K562 (cell line): ENCODE results near the gene CDKN2C. TPM values are rescaled to one million over a fixed set of nuclear protein-coding genes. Genes with fewer than 3 reads are reported as not detected.

Experiments
- ARNT ChIP-seq, 2 experiments: fragments of 450-650 bp; IDR thresholded peaks; 2 replicates each; pipeline ENCODE4 v1.6.1; 2016; ENCODE audit warnings: mild to moderate bottlenecking in 1 of 2
- CTCFL ChIP-seq: IDR thresholded peaks from 2 replicates; pipeline ENCODE4 v1.6.1; 2011; ENCODE audit warnings: borderline replicate concordance, low read depth, mild to moderate bottlenecking, moderate library complexity, low read length; ENCODE audit not compliant: insufficient read depth, poor library complexity, severe bottlenecking
- JUND ChIP-seq, 2 experiments: IDR thresholded peaks; 2 replicates in 1 of 2; 3 replicates in 1 of 2; pipeline ENCODE4 v1.6.1; 2011; ENCODE audit warnings: borderline replicate concordance in 2 of 2, low read depth in 2 of 2, low read length in 2 of 2, improper control_type of control experiment in 1 of 2, missing biosample characterization in 1 of 2, missing genetic modification characterization in 1 of 2, missing genetic modification reagents in 1 of 2
- L3MBTL2 ChIP-seq: fragments of 450-650 bp; IDR thresholded peaks from 2 replicates; pipeline ENCODE4 v1.6.1; 2016; ENCODE audit warnings: mild to moderate bottlenecking, moderate library complexity
- LARP7 ChIP-seq: fragments of 450-650 bp; IDR thresholded peaks from 2 replicates; pipeline ENCODE4 v1.6.1; 2016
- MAZ ChIP-seq, 2 experiments: fragments of 450-650 bp in 1 of 2; sonication (generic) in 1 of 2; formaldehyde crosslinking; IDR thresholded peaks in 1 of 2; conservative IDR thresholded peaks in 1 of 2; 2 replicates each; pipeline versions ENCODE4 v1.4.0 to v1.5.0; 2020; ENCODE audit warnings: mild to moderate bottlenecking in 1 of 2, missing genetic modification reagents in 1 of 2
- MECOM ChIP-seq: fragments of 250-450 bp; sonication (Bioruptor Pico); IDR thresholded peaks from 2 replicates; pipeline ENCODE4 v1.8.0; 2022; ENCODE audit warnings: inconsistent platforms
- POLR3A ChIP-seq: IDR thresholded peaks from 2 replicates; pipeline ENCODE4 v1.6.1; 2011; ENCODE audit warnings: borderline replicate concordance, mild to moderate bottlenecking, moderate library complexity; ENCODE audit not compliant: insufficient read length, insufficient read depth; ENCODE audit errors: extremely low read depth
- RHOXF2B ChIP-seq: fragments of 250-450 bp; sonication (Bioruptor Pico); conservative IDR thresholded peaks from 2 replicates; pipeline ENCODE4 v1.5.1; 2021
- SRSF3 ChIP-seq: fragments of 200-400 bp; formaldehyde crosslinking; IDR thresholded peaks from 2 replicates; pipeline ENCODE4 v1.6.1; 2016; ENCODE audit warnings: mild to moderate bottlenecking, low read length, moderate library complexity; ENCODE audit not compliant: insufficient read depth
- TAF9B ChIP-seq: fragments of 450-650 bp; IDR thresholded peaks from 2 replicates; pipeline ENCODE4 v1.6.1; 2018; ENCODE audit warnings: mild to moderate bottlenecking; ENCODE audit not compliant: partially characterized antibody
- TARDBP ChIP-seq: fragments of 450-650 bp; IDR thresholded peaks from 2 replicates; pipeline ENCODE4 v1.6.1; 2016
- ZNF184 ChIP-seq: sonication (generic); formaldehyde crosslinking; IDR thresholded peaks from 2 replicates; pipeline ENCODE4 v1.5.0; 2020; ENCODE audit warnings: missing genetic modification reagents
- ZNF436 ChIP-seq: fragments of 250-450, 450-650 bp; sonication (Bioruptor Pico); formaldehyde crosslinking; IDR thresholded peaks from 2 replicates; pipeline ENCODE4 v1.7.0; 2020; ENCODE audit warnings: mild to moderate bottlenecking
- polyA plus RNA-seq, 8 experiments: library from polyadenylated mRNA; depleted of rRNA in 4 of 8; stranded (reverse) in 5 of 8; unstranded in 3 of 8; fragments of >200 nt; fragmentation: Nextera tagmentation in 2 of 8; fragmentation: Illumina TruSeq in 1 of 8; extraction: Ambion mirVana in 2 of 8; extraction: Trizol in 1 of 8; gene quantifications; 2 replicates each; pipeline versions ENCODE4 v1.2.1 to v1.2.3, GENCODE V29; 2011 to 2014; ENCODE audit warnings: inconsistent platforms in 1 of 8, missing spikeins in 1 of 8
- total RNA-seq, 7 experiments: library from RNA; depleted of rRNA in 6 of 7; stranded (reverse); fragments of >200 nt in 6 of 7; fragmentation: Illumina TruSeq in 2 of 7; extraction: Trizol in 2 of 7; gene quantifications; 2 replicates each; pipeline versions ENCODE4 v1.2.1 to v1.2.3, GENCODE V29; 2011 to 2021; ENCODE audit warnings: low replicate concordance in 1 of 7
- TF ChIP-seq, protein P1 (sequence below): fragments of 450-650 bp; formaldehyde crosslinking; IDR thresholded peaks from 2 replicates; pipeline ENCODE4 v1.4.0; 2020; ENCODE audit warnings: mild to moderate bottlenecking, moderate library complexity
- TF ChIP-seq, protein P2 (sequence below): fragments of 450-650 bp; IDR thresholded peaks from 2 replicates; pipeline ENCODE4 v1.6.1; 2018; ENCODE audit not compliant: partially characterized antibody
- TF ChIP-seq, protein P3 (sequence below): fragments of 250-450 bp; sonication (Bioruptor Pico); IDR thresholded peaks from 2 replicates; pipeline ENCODE4 v1.8.0; 2022; ENCODE audit warnings: moderate library complexity, mild to moderate bottlenecking, inconsistent platforms
- TF ChIP-seq, protein P4 (sequence below): sonication (generic); IDR thresholded peaks from 2 replicates; pipeline ENCODE4 v1.6.1; 2016

The CDKN2C gene
- total and polyA plus RNA-seq, 9 of the 15 experiments (the other 6 are each of a cell fraction or from before 2014, with no cell fraction given) = 11.9 to 74.3 (median 45.9) TPM

- TF ChIP-seq, protein P1, sequence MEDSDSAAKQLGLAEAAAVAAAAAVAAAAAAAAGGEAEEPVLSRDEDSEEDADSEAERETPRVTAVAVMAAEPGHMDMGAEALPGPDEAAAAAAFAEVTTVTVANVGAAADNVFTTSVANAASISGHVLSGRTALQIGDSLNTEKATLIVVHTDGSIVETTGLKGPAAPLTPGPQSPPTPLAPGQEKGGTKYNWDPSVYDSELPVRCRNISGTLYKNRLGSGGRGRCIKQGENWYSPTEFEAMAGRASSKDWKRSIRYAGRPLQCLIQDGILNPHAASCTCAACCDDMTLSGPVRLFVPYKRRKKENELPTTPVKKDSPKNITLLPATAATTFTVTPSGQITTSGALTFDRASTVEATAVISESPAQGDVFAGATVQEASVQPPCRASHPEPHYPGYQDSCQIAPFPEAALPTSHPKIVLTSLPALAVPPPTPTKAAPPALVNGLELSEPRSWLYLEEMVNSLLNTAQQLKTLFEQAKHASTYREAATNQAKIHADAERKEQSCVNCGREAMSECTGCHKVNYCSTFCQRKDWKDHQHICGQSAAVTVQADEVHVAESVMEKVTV (CRISPR knock-in tag) = 0 out of 2 replicates have a peak, but pooled peaks have one; percentile 29
- no peak for TF ChIP-seq TARDBP
- no peak for TF ChIP-seq MAZ (CRISPR knock-in tag; conservative IDR thresholded peaks at IDR 0.05 in 1 of 2, IDR thresholded peaks at IDR 0.05 in 1 of 2)
- TF ChIP-seq SRSF3 = no peak
- TF ChIP-seq, protein P2, sequence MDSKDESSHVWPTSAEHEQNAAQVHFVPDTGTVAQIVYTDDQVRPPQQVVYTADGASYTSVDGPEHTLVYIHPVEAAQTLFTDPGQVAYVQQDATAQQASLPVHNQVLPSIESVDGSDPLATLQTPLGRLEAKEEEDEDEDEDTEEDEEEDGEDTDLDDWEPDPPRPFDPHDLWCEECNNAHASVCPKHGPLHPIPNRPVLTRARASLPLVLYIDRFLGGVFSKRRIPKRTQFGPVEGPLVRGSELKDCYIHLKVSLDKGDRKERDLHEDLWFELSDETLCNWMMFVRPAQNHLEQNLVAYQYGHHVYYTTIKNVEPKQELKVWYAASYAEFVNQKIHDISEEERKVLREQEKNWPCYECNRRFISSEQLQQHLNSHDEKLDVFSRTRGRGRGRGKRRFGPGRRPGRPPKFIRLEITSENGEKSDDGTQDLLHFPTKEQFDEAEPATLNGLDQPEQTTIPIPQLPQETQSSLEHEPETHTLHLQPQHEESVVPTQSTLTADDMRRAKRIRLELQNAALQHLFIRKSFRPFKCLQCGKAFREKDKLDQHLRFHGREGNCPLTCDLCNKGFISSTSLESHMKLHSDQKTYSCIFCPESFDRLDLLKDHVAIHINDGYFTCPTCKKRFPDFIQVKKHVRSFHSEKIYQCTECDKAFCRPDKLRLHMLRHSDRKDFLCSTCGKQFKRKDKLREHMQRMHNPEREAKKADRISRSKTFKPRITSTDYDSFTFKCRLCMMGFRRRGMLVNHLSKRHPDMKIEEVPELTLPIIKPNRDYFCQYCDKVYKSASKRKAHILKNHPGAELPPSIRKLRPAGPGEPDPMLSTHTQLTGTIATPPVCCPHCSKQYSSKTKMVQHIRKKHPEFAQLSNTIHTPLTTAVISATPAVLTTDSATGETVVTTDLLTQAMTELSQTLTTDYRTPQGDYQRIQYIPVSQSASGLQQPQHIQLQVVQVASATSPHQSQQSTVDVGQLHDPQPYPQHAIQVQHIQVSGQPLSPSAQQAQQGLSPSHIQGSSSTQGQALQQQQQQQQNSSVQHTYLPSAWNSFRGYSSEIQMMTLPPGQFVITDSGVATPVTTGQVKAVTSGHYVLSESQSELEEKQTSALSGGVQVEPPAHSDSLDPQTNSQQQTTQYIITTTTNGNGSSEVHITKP = peak; percentile 80
- no peak for TF ChIP-seq LARP7
- no peak for TF ChIP-seq L3MBTL2
- TF ChIP-seq POLR3A = no peak
- TF ChIP-seq ARNT (IDR thresholded peaks at IDR 0.05) = no peak; a peak in 1 of 4 replicates
- no peak for TF ChIP-seq ZNF184 (CRISPR knock-in tag)
- TF ChIP-seq, protein P3, sequence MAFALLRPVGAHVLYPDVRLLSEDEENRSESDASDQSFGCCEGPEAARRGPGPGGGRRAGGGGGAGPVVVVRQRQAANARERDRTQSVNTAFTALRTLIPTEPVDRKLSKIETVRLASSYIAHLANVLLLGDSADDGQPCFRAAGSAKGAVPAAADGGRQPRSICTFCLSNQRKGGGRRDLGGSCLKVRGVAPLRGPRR (CRISPR knock-in tag) = no peak
- no peak for TF ChIP-seq CTCFL
- no peak for TF ChIP-seq ZNF436 (CRISPR knock-in tag)
- TF ChIP-seq RHOXF2B = no peak
- no peak for TF ChIP-seq JUND (IDR thresholded peaks at IDR 0.05; ENCODE audit: borderline replicate concordance, low read depth, low read length)
- TF ChIP-seq JUND (tag; IDR thresholded peaks at IDR 0.05; ENCODE audit: borderline replicate concordance, low read depth, low read length) = no peak
- TF ChIP-seq MECOM (CRISPR knock-in tag) = no peak
- peak; percentile 52 for TF ChIP-seq TAF9B
- TF ChIP-seq, protein P4, sequence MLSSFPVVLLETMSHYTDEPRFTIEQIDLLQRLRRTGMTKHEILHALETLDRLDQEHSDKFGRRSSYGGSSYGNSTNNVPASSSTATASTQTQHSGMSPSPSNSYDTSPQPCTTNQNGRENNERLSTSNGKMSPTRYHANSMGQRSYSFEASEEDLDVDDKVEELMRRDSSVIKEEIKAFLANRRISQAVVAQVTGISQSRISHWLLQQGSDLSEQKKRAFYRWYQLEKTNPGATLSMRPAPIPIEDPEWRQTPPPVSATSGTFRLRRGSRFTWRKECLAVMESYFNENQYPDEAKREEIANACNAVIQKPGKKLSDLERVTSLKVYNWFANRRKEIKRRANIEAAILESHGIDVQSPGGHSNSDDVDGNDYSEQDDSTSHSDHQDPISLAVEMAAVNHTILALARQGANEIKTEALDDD = no peak
Measured at GRCh38 chr1:50978852-50979781, 9.1 kb downstream of the CDKN2C start (continued).
